GM23248 (cell line): ENCODE data around the gene ANKRD27. TPM values are rescaled to one million over a fixed set of nuclear protein-coding genes. Genes with fewer than 3 reads are reported as not detected.

Source experiments
- DNase-seq: peaks from one replicate; pipeline ENCODE4 v3.0.0-alpha.2; 2015
- H2AFZ ChIP-seq: fragments of 200-600 bp; sonication (generic); 2 replicates; pipeline ENCODE4 v1.6.1; 2016; ENCODE audit warnings: antibody characterized with exemption
- H3F3A ChIP-seq: fragments of 200-600 bp; sonication (generic); 2 replicates; pipeline ENCODE4 v1.6.1; 2016; ENCODE audit warnings: mild to moderate bottlenecking, antibody characterized with exemption, mixed run types; ENCODE audit not compliant: insufficient read depth
- H3K27ac ChIP-seq: fragments of 200-600 bp; sonication (generic); 2 replicates; pipeline ENCODE4 v1.5.1; 2016; ENCODE audit warnings: mild to moderate bottlenecking
- H3K27me3 ChIP-seq: fragments of 200-600 bp; sonication (generic); replicated peaks from 2 replicates; pipeline ENCODE4 v1.6.1; 2016; ENCODE audit warnings: mild to moderate bottlenecking; ENCODE audit not compliant: insufficient read depth
- H3K36me3 ChIP-seq: fragments of 200-600 bp; sonication (generic); 2 replicates; pipeline ENCODE4 v1.6.1; 2016; ENCODE audit warnings: low read depth, mild to moderate bottlenecking
- H3K4me1 ChIP-seq: fragments of 200-600 bp; sonication (generic); 2 replicates; pipeline ENCODE4 v1.6.1; 2016; ENCODE audit warnings: mild to moderate bottlenecking; ENCODE audit not compliant: insufficient read depth
- H3K4me2 ChIP-seq: fragments of 200-600 bp; sonication (generic); one replicate; pipeline ENCODE4 v1.6.1; 2016; ENCODE audit warnings: mild to moderate bottlenecking; ENCODE audit not compliant: unreplicated experiment
- H3K4me3 ChIP-seq: fragments of 200-600 bp; sonication (generic); 2 replicates; pipeline ENCODE4 v1.5.1; 2016; ENCODE audit warnings: mild to moderate bottlenecking
- H3K79me2 ChIP-seq: fragments of 200-600 bp; sonication (generic); 2 replicates; pipeline ENCODE4 v1.6.1; 2016; ENCODE audit warnings: mild to moderate bottlenecking; ENCODE audit not compliant: insufficient read depth
- H3K9ac ChIP-seq: fragments of 200-600 bp; sonication (generic); 2 replicates; pipeline ENCODE4 v1.6.1; 2016; ENCODE audit warnings: mild to moderate bottlenecking
- H3K9me2 ChIP-seq: fragments of 200-600 bp; sonication (generic); 2 replicates; pipeline ENCODE4 v1.6.1; 2016; ENCODE audit warnings: mixed run types, mild to moderate bottlenecking, moderate library complexity; ENCODE audit not compliant: insufficient read depth
- H3K9me3 ChIP-seq: fragments of 200-600 bp; sonication (generic); one replicate; pipeline ENCODE4 v1.6.1; 2017; ENCODE audit warnings: low read depth
- H4K20me1 ChIP-seq: fragments of 200-600 bp; sonication (generic); 2 replicates; pipeline ENCODE4 v1.6.0; 2016; ENCODE audit not compliant: insufficient read depth
- EZH2 ChIP-seq: fragments of 200-600 bp; sonication (generic); IDR thresholded peaks from 2 replicates; pipeline ENCODE4 v1.6.1; 2018; ENCODE audit warnings: antibody characterized with exemption, mild to moderate bottlenecking; ENCODE audit not compliant: insufficient read depth, poor library complexity, severe bottlenecking
- EZH2phosphoT487 ChIP-seq: fragments of 200-600 bp; sonication (generic); IDR thresholded peaks from 2 replicates; pipeline ENCODE4 v1.6.1; 2018; ENCODE audit warnings: antibody characterized with exemption, moderate library complexity, mild to moderate bottlenecking, low read depth; ENCODE audit not compliant: insufficient read depth
- WGBS, 2 experiments: methylation state at CpG; one replicate each; pipeline ENCODE4 v1.1.6; 2015 to 2017; ENCODE audit warnings: low lambda C conversion rate in 2 of 2, low coverage in 1 of 2; ENCODE audit errors: missing lambda C conversion rate in 2 of 2; 5-methylcytosine and 5-hydroxymethylcytosine counted together
- in situ Hi-C: fragments of 300-500 bp; cut with MboI; formaldehyde crosslinking; loops from 2 replicates; pipeline ENCODE4 v1.15.0; 2020
- polyA plus RNA-seq: library from polyadenylated mRNA; unstranded; fragments of >200 nt; fragmentation: Nextera tagmentation; extraction: Ambion mirVana; gene quantifications from 2 replicates; pipeline ENCODE4 v1.2.1, GENCODE V29; 2016
- total RNA-seq: library from RNA; depleted of rRNA; stranded (reverse); fragments of >200 nt; shearing (Covaris generic); gene quantifications from 2 replicates; pipeline ENCODE4 v1.2.3, GENCODE V29; 2014

The ANKRD27 gene
- total and polyA plus RNA-seq, 2 experiments from 2014 or later, result 17.9 to 27.5 TPM

DNA sequence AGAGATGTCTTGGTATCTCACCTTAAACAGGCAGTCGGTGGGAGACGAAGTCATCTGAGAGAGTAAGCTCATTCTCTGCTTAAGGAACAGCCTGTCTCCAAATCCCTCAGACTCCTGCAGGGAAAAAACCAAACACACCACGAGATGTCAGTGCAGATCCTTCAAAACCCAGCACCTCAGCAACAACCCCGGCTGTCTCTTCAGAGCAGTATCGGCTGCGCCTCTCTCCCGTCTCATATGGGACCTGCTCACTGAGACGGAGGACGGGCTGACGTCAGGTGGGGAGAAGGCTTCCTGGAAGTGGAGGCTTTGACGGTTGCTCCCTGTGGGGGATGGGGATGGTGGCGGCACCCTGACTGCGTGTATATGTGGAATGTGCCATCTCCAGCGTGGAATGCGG, 43.6 kb downstream of the ANKRD27 start:
- Histone ChIP-seq H3K9ac (no peak overlapping the region), H3K4me2 (no peak overlapping the region), H3K9me2 (no peaks in the 10 kb centered on the region), H3K27me3 (no peaks in the 10 kb centered on the region), H3K36me3 (peaks cover 3% of the 10 kb centered on the region; the same call in 1 of the 2 replicates), H3K79me2 (no peaks in the 10 kb centered on the region), H3K9me3 (no peaks in the 10 kb centered on the region), H3K27ac (no peak overlapping the region), H2AFZ (no peak overlapping the region), H3F3A (no peaks in the 10 kb centered on the region), H4K20me1 (no peaks in the 10 kb centered on the region), H3K4me3 (no peak overlapping the region), H3K4me1 (no peaks in the 10 kb centered on the region)
- TF ChIP-seq EZH2phosphoT487 (no peak), EZH2 (no peak)
- in situ Hi-C loops, result no loop called here
- no peak for DNase-seq
- 94 to 96% methylated on average over 15 of the region's 15 CpGs for WGBS, 2 experiments

DNA sequence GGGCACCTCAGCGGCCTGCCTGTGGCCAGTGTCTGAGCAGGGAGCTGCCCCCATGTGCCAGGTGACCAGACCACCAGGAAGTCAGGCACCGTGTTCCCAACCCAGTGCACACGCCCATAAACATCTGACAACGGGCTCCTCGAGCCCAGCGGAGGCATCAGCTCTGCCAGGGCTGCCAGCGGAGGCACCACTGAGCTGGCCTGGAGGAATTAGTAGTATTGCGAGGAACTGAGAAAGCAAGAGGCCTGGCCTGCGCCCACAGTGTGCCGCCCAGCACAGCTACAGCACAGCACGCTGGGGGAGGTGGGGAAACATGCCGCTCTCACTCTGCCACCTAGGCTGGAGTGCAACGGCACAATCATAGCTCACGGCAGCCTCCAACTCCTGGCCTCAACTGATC, 44.6 kb downstream of the ANKRD27 start:
- Histone ChIP-seq H3K4me1 (no peaks in the 10 kb centered on the region), H3K27me3 (no peaks in the 10 kb centered on the region)
- in situ Hi-C loops, result no loop called here

DNA sequence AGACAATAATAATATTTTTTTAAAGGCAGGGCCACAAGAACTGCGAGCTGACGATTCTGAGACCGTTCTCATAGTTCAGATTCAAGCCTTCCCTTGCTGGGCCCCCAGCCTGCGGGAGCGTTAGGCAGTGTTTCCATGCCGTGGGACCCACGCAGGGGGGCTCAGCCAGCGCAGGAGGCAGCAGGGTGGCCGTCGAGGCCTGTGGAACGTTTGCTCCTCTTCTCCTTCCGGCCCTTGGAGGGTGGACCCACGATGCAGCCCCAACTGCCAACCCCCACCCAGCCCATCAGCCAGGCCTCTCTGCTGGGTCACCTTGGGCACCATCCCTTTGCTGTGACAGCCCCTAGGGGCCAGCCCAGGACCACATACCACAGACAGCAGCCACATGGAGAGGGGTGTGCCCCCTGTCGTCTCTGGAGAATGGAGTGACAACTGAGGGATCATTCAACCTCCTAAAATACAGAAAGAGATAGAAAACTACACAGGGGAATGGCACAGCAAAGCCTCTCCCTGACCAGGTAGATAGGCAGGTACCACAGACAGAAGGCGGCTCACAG, 47.2 kb downstream of the ANKRD27 start:
- H3K27me3 ChIP-seq, result no peaks in the 10 kb centered on the region
- no peak overlapping the region for H3K4me3 ChIP-seq
- in situ Hi-C loops, result no loop called here
- DNase-seq, result no peak
- H3K9me2 ChIP-seq, result no peaks in the 10 kb centered on the region
- H3F3A ChIP-seq, result no peaks in the 10 kb centered on the region
- H3K27ac ChIP-seq, result no peak overlapping the region
- H3K9me3 ChIP-seq, result no peaks in the 10 kb centered on the region
- no peaks in the 10 kb centered on the region for H4K20me1 ChIP-seq
- H3K9ac ChIP-seq, result no peak overlapping the region
- H3K4me1 ChIP-seq, result no peaks in the 10 kb centered on the region
- WGBS, 2 experiments, result 90 to 94% methylated on average over 10 to 15 of the region's 15 CpGs
- H3K4me2 ChIP-seq, result no peak overlapping the region
- TF ChIP-seq EZH2phosphoT487 (no peak), EZH2 (no peak)
- H3K79me2 ChIP-seq, result no peaks in the 10 kb centered on the region
- peaks cover 3% of the 10 kb centered on the region; the same call in 1 of the 2 replicates for H3K36me3 ChIP-seq
- no peak overlapping the region for H2AFZ ChIP-seq

More for the DNA sequence above, 44.6 kb downstream of the ANKRD27 start:
- no peak overlapping the region for H3K9ac ChIP-seq
- H3K36me3 ChIP-seq, result peaks cover 3% of the 10 kb centered on the region; the same call in 1 of the 2 replicates
- H3F3A ChIP-seq, result no peaks in the 10 kb centered on the region
- H3K9me2 ChIP-seq, result no peaks in the 10 kb centered on the region
- H3K4me2 ChIP-seq, result no peak overlapping the region
- DNase-seq, result no peak
- no peaks in the 10 kb centered on the region for H4K20me1 ChIP-seq
- H3K79me2 ChIP-seq, result no peaks in the 10 kb centered on the region
- 85 to 87% methylated on average over 14 of the region's 14 CpGs for WGBS, 2 experiments
- no peak overlapping the region for H3K27ac ChIP-seq
- TF ChIP-seq EZH2, result no peak
- no peak for TF ChIP-seq EZH2phosphoT487
- H3K4me3 ChIP-seq, result no peak overlapping the region
- no peaks in the 10 kb centered on the region for H3K9me3 ChIP-seq
- H2AFZ ChIP-seq, result no peak overlapping the region

DNA sequence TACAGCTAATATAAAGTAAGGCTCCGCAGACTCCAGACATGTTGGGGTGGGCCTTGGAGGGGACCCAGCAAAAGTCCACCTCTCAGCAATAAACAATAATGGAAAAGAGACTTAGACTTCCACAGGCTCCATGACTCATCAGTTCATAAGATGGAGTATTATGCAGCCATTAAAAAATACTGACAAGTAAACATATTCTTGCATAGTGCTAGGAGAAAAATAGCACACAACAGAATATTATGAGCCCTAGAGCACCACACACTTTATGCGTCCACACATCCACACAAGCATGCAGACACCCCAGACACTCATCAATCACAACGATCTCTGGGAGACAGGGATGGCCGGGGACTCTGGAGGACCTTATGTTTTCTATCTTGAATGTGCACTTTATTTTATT, 48.0 kb downstream of the ANKRD27 start:
- Histone ChIP-seq H2AFZ (no peak overlapping the region), H3K9me2 (no peaks in the 10 kb centered on the region), H3F3A (no peaks in the 10 kb centered on the region), H3K27ac (no peak overlapping the region), H3K4me2 (no peak overlapping the region), H4K20me1 (no peaks in the 10 kb centered on the region), H3K9ac (no peak overlapping the region), H3K9me3 (no peaks in the 10 kb centered on the region), H3K4me3 (no peak overlapping the region), H3K36me3 (peaks cover 6% of the 10 kb centered on the region; the same call in 1 of the 2 replicates), H3K27me3 (no peaks in the 10 kb centered on the region), H3K4me1 (no peaks in the 10 kb centered on the region), H3K79me2 (no peaks in the 10 kb centered on the region)
- TF ChIP-seq EZH2phosphoT487, result no peak
- no peak for TF ChIP-seq EZH2
- DNase-seq, result no peak
- in situ Hi-C loops, result no loop called here
- 88 to 94% methylated on average over 4 of the region's 4 CpGs for WGBS, 2 experiments

DNA sequence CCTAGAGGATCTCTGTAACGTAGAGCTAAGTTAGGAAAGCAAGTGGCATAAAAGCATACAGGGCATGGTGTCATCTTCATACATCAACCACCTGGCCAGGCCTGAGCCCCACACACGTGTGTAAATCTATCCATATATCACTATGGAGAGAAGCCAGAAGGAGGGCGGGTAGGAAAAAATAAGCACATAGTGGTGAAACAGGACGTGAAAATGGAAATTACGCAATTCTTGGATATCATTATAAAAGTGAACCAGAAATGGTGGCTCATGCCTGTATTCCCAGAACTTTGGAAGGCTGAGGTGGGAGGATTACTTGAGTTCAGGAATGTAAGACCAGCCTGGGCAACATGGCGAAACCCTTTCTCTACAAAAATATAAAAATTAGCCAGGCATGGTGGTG, 50.6 kb downstream of the ANKRD27 start:
- Histone ChIP-seq H3K79me2 (no peaks in the 10 kb centered on the region), H3K27ac (no peak overlapping the region), H3K4me3 (no peak overlapping the region), H3K27me3 (no peaks in the 10 kb centered on the region), H3K9ac (no peak overlapping the region), H4K20me1 (no peaks in the 10 kb centered on the region), H3K4me1 (no peaks in the 10 kb centered on the region), H3K9me3 (no peaks in the 10 kb centered on the region), H3K36me3 (peaks cover 7% of the 10 kb centered on the region; the same call in 1 of the 2 replicates), H3K9me2 (no peaks in the 10 kb centered on the region), H3K4me2 (no peak overlapping the region), H3F3A (no peaks in the 10 kb centered on the region), H2AFZ (no peak overlapping the region)
- TF ChIP-seq EZH2 (no peak), EZH2phosphoT487 (no peak)
- no peak for DNase-seq
- in situ Hi-C loops, result no loop called here
- 81 to 90% methylated on average over 6 of the region's 6 CpGs for WGBS, 2 experiments
